ENCODE data around the gene NAALAD2.

DNA sequence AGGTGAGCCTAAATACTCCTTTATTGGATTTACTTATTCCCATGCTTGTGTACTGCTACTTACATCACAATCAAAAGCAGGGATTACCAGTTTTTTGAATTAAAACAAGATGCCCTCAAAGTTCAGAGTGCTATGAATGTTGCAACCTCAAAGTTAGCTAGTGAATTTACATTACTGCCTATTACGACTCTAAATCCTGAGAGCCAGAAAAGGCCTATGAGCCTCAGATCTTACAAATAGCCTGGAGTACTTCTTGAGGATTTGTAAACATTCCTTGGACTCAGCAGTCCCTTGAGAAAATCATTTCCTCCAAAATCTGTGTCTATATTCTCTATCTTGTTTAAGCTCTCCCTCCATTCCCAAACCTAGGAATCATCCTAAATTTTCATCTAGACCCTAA is 62.9 kb downstream of the NAALAD2 start:
- TF ChIP-seq, protein P1, sequence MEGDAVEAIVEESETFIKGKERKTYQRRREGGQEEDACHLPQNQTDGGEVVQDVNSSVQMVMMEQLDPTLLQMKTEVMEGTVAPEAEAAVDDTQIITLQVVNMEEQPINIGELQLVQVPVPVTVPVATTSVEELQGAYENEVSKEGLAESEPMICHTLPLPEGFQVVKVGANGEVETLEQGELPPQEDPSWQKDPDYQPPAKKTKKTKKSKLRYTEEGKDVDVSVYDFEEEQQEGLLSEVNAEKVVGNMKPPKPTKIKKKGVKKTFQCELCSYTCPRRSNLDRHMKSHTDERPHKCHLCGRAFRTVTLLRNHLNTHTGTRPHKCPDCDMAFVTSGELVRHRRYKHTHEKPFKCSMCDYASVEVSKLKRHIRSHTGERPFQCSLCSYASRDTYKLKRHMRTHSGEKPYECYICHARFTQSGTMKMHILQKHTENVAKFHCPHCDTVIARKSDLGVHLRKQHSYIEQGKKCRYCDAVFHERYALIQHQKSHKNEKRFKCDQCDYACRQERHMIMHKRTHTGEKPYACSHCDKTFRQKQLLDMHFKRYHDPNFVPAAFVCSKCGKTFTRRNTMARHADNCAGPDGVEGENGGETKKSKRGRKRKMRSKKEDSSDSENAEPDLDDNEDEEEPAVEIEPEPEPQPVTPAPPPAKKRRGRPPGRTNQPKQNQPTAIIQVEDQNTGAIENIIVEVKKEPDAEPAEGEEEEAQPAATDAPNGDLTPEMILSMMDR (conservative IDR thresholded peaks at IDR 0.05 in 1 of 2, IDR thresholded peaks at IDR 0.05 in 1 of 2; ENCODE audit: low read depth in 1 of 2, low read length in 2 of 2), result no peak
- no peak for TF ChIP-seq EZH2 (IDR thresholded peaks at IDR 0.05; ENCODE audit: low read length, missing control alignments)
